GM12878 (cell line): ENCODE results near the gene PTPRD. TPM values are rescaled to one million over a fixed set of nuclear protein-coding genes. Genes with fewer than 3 reads are reported as not detected.

Source experiments
- ATAC-seq: fragments of 200-7000 bp; cut with Tn5 transposase; 3 replicates; pipeline ENCODE4 v1.9.1; 2020; ENCODE audit warnings: mild to moderate bottlenecking, moderate library complexity
- BruUV-seq: library from RNA; stranded (reverse); fragments of 400-500 nt; replicated peaks from 2 replicates; lab custom pipeline; 2021; lab: Mats Ljungman, UMichigan
- CTCF ChIA-PET: fragments of 300-600 bp; sonication (Branson Sonifier 250); formaldehyde crosslinking; extraction: SDS; loops from one replicate; lab custom pipeline; 2021; ENCODE audit warnings: inconsistent platforms; lab: Yijun Ruan, JAX
- POLR2A ChIA-PET: fragments of 350-600 bp; formaldehyde crosslinking; extraction: SDS; loops from one replicate; lab custom pipeline; 2021; ENCODE audit warnings: inconsistent platforms; lab: Charles Lee
- RAD21 ChIA-PET: fragments of 300-600 bp; sonication (Branson Sonifier 250); formaldehyde crosslinking; loops from one replicate; lab custom pipeline; 2023; ENCODE audit warnings: antibody characterized with exemption; ENCODE audit not compliant: unreplicated experiment; lab: Charles Lee
- SMC1A ChIA-PET: fragments of 300-600 bp; sonication (Branson Sonifier 250); formaldehyde crosslinking; loops from one replicate; lab custom pipeline; 2023; ENCODE audit not compliant: unreplicated experiment, uncharacterized antibody; lab: Charles Lee
- DNase-seq: peaks from one replicate; pipeline ENCODE4 v3.0.0-alpha.2; 2011; ENCODE audit warnings: low read depth, low spot score
- FAIRE-seq: peaks from 3 replicates; lab custom pipeline; 2011; peaks lifted over from hg19 to GRCh38; lab: Jason Lieb, UNC
- H2AFZ ChIP-seq: 2 replicates; pipeline ENCODE4 v1.6.0; 2011; ENCODE audit warnings: low read depth, low read length, control low read depth; ENCODE audit not compliant: control insufficient read depth
- H3K27ac ChIP-seq: 2 replicates; pipeline ENCODE4 v1.5.1; 2011; ENCODE audit warnings: control low read depth; ENCODE audit not compliant: control insufficient read depth, insufficient read depth
- H3K27me3 ChIP-seq, 2 experiments: replicated peaks in 1 of 2; 2 replicates each; pipeline versions ENCODE4 v1.6.0 to v1.6.1; 2011; ENCODE audit warnings: low read length in 1 of 2; ENCODE audit not compliant: control insufficient read depth in 2 of 2, insufficient read depth in 2 of 2
- H3K36me3 ChIP-seq, 2 experiments: 2 replicates each; pipeline ENCODE4 v1.5.1; 2011; ENCODE audit warnings: low read length in 1 of 2; ENCODE audit not compliant: control insufficient read depth in 2 of 2, insufficient read depth in 2 of 2
- H3K4me1 ChIP-seq: 2 replicates; pipeline ENCODE4 v1.6.1; 2011; ENCODE audit warnings: mild to moderate bottlenecking, low read length, moderate library complexity, mixed read lengths; ENCODE audit not compliant: control insufficient read depth, insufficient read depth
- H3K4me2 ChIP-seq: 2 replicates; pipeline ENCODE4 v1.6.0; 2011; ENCODE audit warnings: control low read depth; ENCODE audit not compliant: control insufficient read depth, insufficient read depth
- H3K4me3 ChIP-seq: fragments of 200-600 bp; sonication (generic); 2 replicates; pipeline ENCODE4 v1.5.1; 2016
- H3K79me2 ChIP-seq: 2 replicates; pipeline ENCODE4 v1.6.0; 2011; ENCODE audit warnings: low read length; ENCODE audit not compliant: control insufficient read depth, insufficient read depth
- H3K9ac ChIP-seq: 2 replicates; pipeline ENCODE4 v1.8.0; 2011; ENCODE audit warnings: low read length, control low read depth, mixed read lengths; ENCODE audit not compliant: control insufficient read depth, insufficient read depth
- H3K9me3 ChIP-seq: replicated peaks from 3 replicates; pipeline ENCODE4 v1.5.1; 2011; ENCODE audit warnings: mild to moderate bottlenecking, low read length; ENCODE audit not compliant: control insufficient read depth, insufficient read depth
- H4K20me1 ChIP-seq: 2 replicates; pipeline ENCODE4 v1.6.0; 2011; ENCODE audit not compliant: control insufficient read depth, insufficient read depth
- BCLAF1 ChIP-seq: fragments of 450-650 bp; IDR thresholded peaks from 2 replicates; pipeline ENCODE4 v1.6.1; 2017; ENCODE audit warnings: antibody characterized with exemption, mild to moderate bottlenecking, moderate library complexity
- CBX5 ChIP-seq: sonication (generic); IDR thresholded peaks from 2 replicates; pipeline ENCODE4 v1.6.1; 2016; ENCODE audit warnings: low read depth, moderate library complexity, mild to moderate bottlenecking, inconsistent platforms
- CHD1 ChIP-seq: IDR thresholded peaks from 2 replicates; pipeline ENCODE4 v1.6.1; 2012; ENCODE audit warnings: low read depth, low read length, improper control_type of control experiment
- ESRRA ChIP-seq: IDR thresholded peaks from 2 replicates; pipeline ENCODE4 v1.6.1; 2012; ENCODE audit warnings: mild to moderate bottlenecking, low read length, improper control_type of control experiment
- JUNB ChIP-seq: IDR thresholded peaks from 2 replicates; pipeline ENCODE4 v1.6.1; 2016; ENCODE audit warnings: antibody characterized with exemption, mild to moderate bottlenecking
- LARP7 ChIP-seq: fragments of 450-650 bp; IDR thresholded peaks from 2 replicates; pipeline ENCODE4 v1.6.1; 2017; ENCODE audit warnings: mild to moderate bottlenecking
- MAX ChIP-seq: IDR thresholded peaks from 2 replicates; pipeline ENCODE4 v1.6.1; 2012; ENCODE audit warnings: low read depth, low read length, improper control_type of control experiment
- MXI1 ChIP-seq: fragments of 150-350 bp; IDR thresholded peaks from 2 replicates; pipeline ENCODE4 v1.6.1; 2011; ENCODE audit warnings: low read depth, mild to moderate bottlenecking, inconsistent platforms, low read length, improper control_type of control experiment
- NFYA ChIP-seq: IDR thresholded peaks from 2 replicates; pipeline ENCODE4 v1.6.1; 2011; ENCODE audit warnings: low read depth, mild to moderate bottlenecking, low read length, improper control_type of control experiment, borderline replicate concordance
- NR2C2 ChIP-seq: IDR thresholded peaks from 2 replicates; pipeline ENCODE4 v1.6.1; 2011; ENCODE audit warnings: borderline replicate concordance, low read depth; ENCODE audit not compliant: control insufficient read depth, insufficient read length
- POLR2AphosphoS5 ChIP-seq: IDR thresholded peaks from 2 replicates; pipeline ENCODE4 v1.6.1; 2011; ENCODE audit warnings: mild to moderate bottlenecking, low read length, inconsistent platforms
- SREBF2 ChIP-seq: IDR thresholded peaks from 2 replicates; pipeline ENCODE4 v1.6.1; 2012; ENCODE audit warnings: mild to moderate bottlenecking, low read length
- ZNF217 ChIP-seq: fragments of 450-650 bp; IDR thresholded peaks from 2 replicates; pipeline ENCODE4 v1.6.1; 2017; ENCODE audit warnings: antibody characterized with exemption, mild to moderate bottlenecking
- ZNF687 ChIP-seq: fragments of 450-650 bp; IDR thresholded peaks from 2 replicates; pipeline ENCODE4 v1.6.1; 2017; ENCODE audit warnings: mild to moderate bottlenecking, moderate library complexity
- WGBS: methylation state at CpG from one replicate; pipeline ENCODE4 v1.1.6; 2016; ENCODE audit warnings: low lambda C conversion rate; ENCODE audit not compliant: insufficient replicate concordance, insufficient coverage; ENCODE audit errors: missing lambda C conversion rate; 5-methylcytosine and 5-hydroxymethylcytosine counted together
- in situ Hi-C: fragments of 300-500 bp; cut with MboI; formaldehyde crosslinking; loops from 9 replicates; pipeline ENCODE4 v1.14.3; 2018; ENCODE audit warnings: mixed read lengths
- intact Hi-C: fragments of 100-400 bp; cut with micrococcal nuclease; formaldehyde crosslinking; loops from one replicate; pipeline ENCODE4 v1.14.2; 2022; ENCODE audit not compliant: unreplicated experiment
- polyA plus RNA-seq, 11 experiments: library from polyadenylated mRNA; depleted of rRNA in 4 of 11; unstranded in 6 of 11; stranded (reverse) in 5 of 11; fragments of >200 nt; fragmentation: Nextera tagmentation in 4 of 11; fragmentation: Illumina TruSeq in 1 of 11; extraction: Ambion mirVana in 4 of 11; extraction: Trizol in 1 of 11; gene quantifications; 1 replicate in 1 of 11; 2 replicates in 10 of 11; pipeline versions ENCODE4 v1.2.1 to v1.2.3, GENCODE V29; 2011 to 2016; ENCODE audit warnings: inconsistent platforms in 2 of 11, missing spikeins in 2 of 11, low read depth in 1 of 11
- total RNA-seq, 4 experiments: library from RNA; depleted of rRNA in 3 of 4; stranded (reverse); fragments of >200 nt in 3 of 4; fragmentation: Illumina TruSeq in 1 of 4; extraction: Trizol in 1 of 4; gene quantifications; 2 replicates each; pipeline versions ENCODE4 v1.2.1 to v1.2.3, GENCODE V29; 2013 to 2021
- TF ChIP-seq, protein P1 (sequence below): fragments of 450-650 bp; IDR thresholded peaks from 2 replicates; pipeline ENCODE4 v1.6.1; 2017; ENCODE audit warnings: mild to moderate bottlenecking, low read depth, inconsistent platforms; ENCODE audit not compliant: poor library complexity, severe bottlenecking

The PTPRD gene
- total and polyA plus RNA-seq, 10 of the 15 experiments (the other 5 are each of a cell fraction or from before 2014, with no cell fraction given): under 0.01 to 0.05 (median 0.01) TPM; not detected in 7

DNA sequence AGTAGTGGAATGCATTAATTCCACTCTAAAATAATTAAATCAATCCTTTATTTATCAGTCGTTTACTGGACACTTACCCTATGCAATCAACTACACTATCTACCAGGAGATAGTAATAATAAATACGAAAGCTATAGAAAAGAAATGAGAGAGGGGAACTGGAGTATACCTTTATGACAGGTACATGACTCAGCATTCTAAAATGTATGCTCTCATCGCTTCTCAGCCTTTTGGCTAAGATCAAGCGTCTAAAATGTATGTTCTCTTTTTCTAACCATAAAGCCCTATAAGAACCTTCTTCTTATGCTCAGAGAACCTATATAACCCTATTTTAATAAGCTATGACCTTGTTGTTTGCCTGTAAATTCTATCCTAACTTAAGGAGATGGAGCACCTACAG is 2059.4 kb downstream of the PTPRD start:
- ATAC-seq: no peak

More for the DNA sequence above, 2059.4 kb downstream of the PTPRD start:
- H2AFZ ChIP-seq: no peak overlapping the region
- ChIA-PET CTCF (interaction anchor here (1.0 kb wide), 1 partner anchor 92 kb away, joined by 5 read pairs; no protein-coding TSS in a partner anchor), RAD21 (no interaction called here), POLR2A (no interaction called here), SMC1A (interaction anchor here (0.7 kb wide), 1 partner anchor 1162 kb away, joined by 3 read pairs; no protein-coding TSS in a partner anchor)
- intact Hi-C loops: no loop called here
- H3K9ac ChIP-seq: no peak overlapping the region
- 0% methylated on average over 4 of the region's 4 CpGs for WGBS
- H3K4me2 ChIP-seq: no peak overlapping the region
- BruUV-seq: no TSS peak
- H3K4me3 ChIP-seq: no peak overlapping the region
- TF ChIP-seq NR2C2: no peak
- TF ChIP-seq ZNF687: no peak
- TF ChIP-seq ESRRA: no peak
- no peak for TF ChIP-seq MAX
- no peak for TF ChIP-seq LARP7
- no peak for TF ChIP-seq POLR2AphosphoS5
- TF ChIP-seq CBX5: no peak
- TF ChIP-seq CHD1: no peak
- no peak for TF ChIP-seq JUNB
- TF ChIP-seq ZNF217: no peak
- TF ChIP-seq, protein P1, sequence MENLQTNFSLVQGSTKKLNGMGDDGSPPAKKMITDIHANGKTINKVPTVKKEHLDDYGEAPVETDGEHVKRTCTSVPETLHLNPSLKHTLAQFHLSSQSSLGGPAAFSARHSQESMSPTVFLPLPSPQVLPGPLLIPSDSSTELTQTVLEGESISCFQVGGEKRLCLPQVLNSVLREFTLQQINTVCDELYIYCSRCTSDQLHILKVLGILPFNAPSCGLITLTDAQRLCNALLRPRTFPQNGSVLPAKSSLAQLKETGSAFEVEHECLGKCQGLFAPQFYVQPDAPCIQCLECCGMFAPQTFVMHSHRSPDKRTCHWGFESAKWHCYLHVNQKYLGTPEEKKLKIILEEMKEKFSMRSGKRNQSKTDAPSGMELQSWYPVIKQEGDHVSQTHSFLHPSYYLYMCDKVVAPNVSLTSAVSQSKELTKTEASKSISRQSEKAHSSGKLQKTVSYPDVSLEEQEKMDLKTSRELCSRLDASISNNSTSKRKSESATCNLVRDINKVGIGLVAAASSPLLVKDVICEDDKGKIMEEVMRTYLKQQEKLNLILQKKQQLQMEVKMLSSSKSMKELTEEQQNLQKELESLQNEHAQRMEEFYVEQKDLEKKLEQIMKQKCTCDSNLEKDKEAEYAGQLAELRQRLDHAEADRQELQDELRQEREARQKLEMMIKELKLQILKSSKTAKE: no peak
- TF ChIP-seq SREBF2: no peak
- TF ChIP-seq NFYA: no peak
- TF ChIP-seq BCLAF1: no peak
- no peak for TF ChIP-seq MXI1
- TF ChIP-seq, all 136 proteins: peak for 0
- no peaks in the 10 kb centered on the region for H3K27me3 ChIP-seq
- H3K9me3 ChIP-seq: no peaks in the 10 kb centered on the region
- H3K79me2 ChIP-seq: no peaks in the 10 kb centered on the region
- in situ Hi-C loops: no loop called here
- FAIRE-seq (no peak), DNase-seq (no peak)
- H3K27ac ChIP-seq: no peak overlapping the region
- no peaks in the 10 kb centered on the region for H3K4me1 ChIP-seq
- no peaks in the 10 kb centered on the region for H3K36me3 ChIP-seq
- no peaks in the 10 kb centered on the region for H4K20me1 ChIP-seq
